HG03159 (cell line): ENCODE data around the gene DNAH11.
"Not testable (repeated sequence)": the region's sequence is repeated elsewhere in the genome, so short reads cannot be mapped to it uniquely, and the experiment has no call there.

Experiments used
- ATAC-seq: cut with Tn5 transposase; IDR thresholded peaks from one replicate; pipeline ENCODE4 v1.9.1; 2021; ENCODE audit warnings: mild to moderate bottlenecking, moderate library complexity; ENCODE audit not compliant: unreplicated experiment

DNAH11 gene

GRCh38 chr7:21918216-21918615, 375.4 kb downstream of the DNAH11 start:
- no peak for ATAC-seq

GRCh38 chr7:21920936-21921335, 378.1 kb downstream of the DNAH11 start:
- ATAC-seq, result no peak

GRCh38 chr7:21922605-21923004, 379.8 kb downstream of the DNAH11 start:
- ATAC-seq, result no peak

GRCh38 chr7:21923658-21924057, 380.8 kb downstream of the DNAH11 start:
- ATAC-seq, result no peak

- no peak for ATAC-seq
Measured at GRCh38 chr7:21926448-21926847, 383.6 kb downstream of the DNAH11 start.

- ATAC-seq, result no peak
Measured at GRCh38 chr7:21927693-21928092, 384.9 kb downstream of the DNAH11 start.

GRCh38 chr7:21933293-21933692, 390.5 kb downstream of the DNAH11 start:
- ATAC-seq, result not testable (repeated sequence)

- no peak for ATAC-seq
Measured at GRCh38 chr7:21934808-21935207, 392.0 kb downstream of the DNAH11 start.

- no peak for ATAC-seq
Measured at GRCh38 chr7:21938463-21938862, 395.6 kb downstream of the DNAH11 start.

GRCh38 chr7:21939136-21939857, 396.5 kb downstream of the DNAH11 start:
- ATAC-seq, result peak; percentile 75

GRCh38 chr7:21939858-21940372, 397.1 kb downstream of the DNAH11 start:
- ATAC-seq, result no peak

- no peak for ATAC-seq
Measured at GRCh38 chr7:21941611-21942141, 398.8 kb downstream of the DNAH11 start.

GRCh38 chr7:21942955-21943354, 400.1 kb downstream of the DNAH11 start:
- ATAC-seq, result no peak

GRCh38 chr7:21943436-21943835, 400.6 kb downstream of the DNAH11 start:
- ATAC-seq, result no peak

GRCh38 chr7:21944616-21945453, 402.0 kb downstream of the DNAH11 start:
- ATAC-seq, result no peak

GRCh38 chr7:21945454-21946221, 402.8 kb downstream of the DNAH11 start, which contains the start of gene CDCA7L:
TSS of gene CDCA7L (minus strand) at chr7:21945899. CDS start at chr7:21945804, 95 bp downstream.
- peak; percentile 80 for ATAC-seq

GRCh38 chr7:21946222-21946709, 403.4 kb downstream of the DNAH11 start:
- no peak for ATAC-seq

GRCh38 chr7:21947056-21947455, 404.2 kb downstream of the DNAH11 start:
- ATAC-seq, result no peak

- ATAC-seq, result no peak
Measured at GRCh38 chr7:21947946-21948345, 405.1 kb downstream of the DNAH11 start.

- no peak for ATAC-seq
Measured at GRCh38 chr7:21948364-21948763, 405.5 kb downstream of the DNAH11 start.
